ENCODE measurements around the gene RAB11FIP4.

DNA sequence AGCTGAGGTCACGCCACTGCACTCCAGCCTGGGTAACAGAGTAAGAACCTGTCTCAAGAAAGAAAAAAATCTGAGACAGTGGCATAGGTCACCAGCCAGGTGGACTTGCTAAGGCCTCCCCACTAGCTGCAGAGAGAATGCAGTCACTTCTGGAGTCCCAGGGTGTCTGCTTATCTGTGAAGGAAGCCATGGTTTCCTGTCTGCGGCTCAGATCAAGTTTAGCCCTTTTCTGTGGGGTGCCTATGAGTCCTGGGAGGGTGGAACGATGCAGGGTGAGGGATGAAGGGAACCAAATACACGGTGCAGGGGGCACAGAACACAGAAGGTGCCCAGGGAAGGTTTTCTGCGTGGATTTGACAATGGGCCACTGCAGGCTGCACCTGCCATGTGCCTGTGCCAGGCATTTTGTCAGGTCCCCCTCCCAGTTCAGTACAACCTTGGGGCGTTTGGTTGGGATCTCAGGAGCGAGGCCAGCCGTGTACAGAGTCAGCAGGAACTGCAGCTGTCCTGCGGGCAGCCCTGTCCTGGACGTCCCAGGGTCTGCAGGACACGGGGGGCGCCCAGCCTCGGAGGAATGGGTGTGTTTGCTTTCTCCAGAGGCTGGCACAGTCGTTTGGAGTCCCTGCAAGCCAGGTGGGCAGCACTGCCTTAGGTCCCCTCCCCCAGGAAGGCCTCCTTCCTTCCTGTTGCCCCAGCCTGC is 41.8 kb downstream of the RAB11FIP4 start:
- TF ChIP-seq CTCF (IDR thresholded peaks at IDR 0.05): no peak
- no peak for TF ChIP-seq POLR2A (IDR thresholded peaks at IDR 0.05)
